Right renal pelvis (tissue), 4 donors: Measurements from ENCODE around the gene PAX8. TPM values are rescaled to one million over a fixed set of nuclear protein-coding genes. Genes with fewer than 3 reads are reported as not detected.
A peak's percentile ranks its signal among the peaks of the same experiment; 100 is the strongest.

Source experiments
- DNase-seq, 4 donors: peaks; one replicate each; pipeline ENCODE4 v3.0.0-alpha.2; 2013; ENCODE audit warnings: low read depth in 4 of 4, low spot score in 3 of 4, missing footprints in 1 of 4
- polyA plus RNA-seq, 4 donors: library from polyadenylated mRNA; unstranded; fragments of 120-200 nt; gene quantifications; one replicate each; pipeline ENCODE4 v1.2.1, GENCODE V29; 2013; ENCODE audit not compliant: insufficient read length in 4 of 4

The PAX8 gene
- polyA plus RNA-seq, 4 donors, result 264 to 345 (median 281) TPM

DNA sequence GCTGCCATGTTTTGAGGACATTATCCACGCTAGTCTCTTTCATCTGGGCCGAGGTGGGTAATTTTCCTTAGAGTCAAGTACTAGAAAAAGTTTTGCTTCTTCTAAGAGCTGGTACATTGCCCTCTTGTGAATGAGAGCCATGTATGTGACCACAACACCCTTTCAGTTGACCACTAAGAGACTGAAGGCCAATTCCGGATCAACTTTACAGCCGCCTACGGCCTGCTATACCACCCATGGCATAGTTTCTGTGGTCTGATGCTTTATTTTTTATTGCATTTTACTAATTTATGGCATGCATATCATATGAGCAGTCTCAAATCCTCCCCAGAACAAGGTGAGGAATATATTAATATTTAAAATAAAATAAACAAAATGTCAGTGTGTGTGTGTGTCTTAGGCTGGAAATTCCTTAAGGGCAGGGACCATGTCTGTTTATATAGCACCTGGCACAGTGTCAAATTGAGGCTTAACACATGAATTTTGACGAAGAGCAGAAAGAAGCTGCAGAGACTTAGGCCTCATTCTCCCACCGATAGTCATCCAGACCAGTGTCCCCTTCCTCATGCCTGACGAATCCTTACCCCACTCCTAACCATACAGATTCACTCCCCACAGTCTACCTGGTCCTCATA lies 69.6 kb downstream of the PAX8 start:
- no peak for DNase-seq

DNA sequence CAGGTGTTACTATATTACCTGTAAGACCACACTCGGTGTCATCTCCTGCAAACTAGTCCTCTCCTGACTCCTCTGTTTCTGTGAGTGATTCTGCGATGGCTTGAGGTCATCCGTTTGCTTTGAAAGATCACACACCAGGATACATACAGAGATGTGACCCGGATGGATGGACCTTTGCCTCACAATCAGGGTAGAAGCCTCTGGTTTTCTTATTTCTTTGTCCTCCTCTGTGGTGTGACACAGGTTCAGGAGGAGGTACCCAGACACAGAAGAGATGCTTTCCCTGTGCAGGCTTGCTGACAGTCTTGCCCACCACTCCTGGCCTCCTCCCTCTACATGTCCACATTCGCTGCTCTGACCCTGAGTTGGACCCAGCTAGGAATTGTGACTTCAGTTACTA lies 70.3 kb downstream of the PAX8 start:
- no peak for DNase-seq

DNA sequence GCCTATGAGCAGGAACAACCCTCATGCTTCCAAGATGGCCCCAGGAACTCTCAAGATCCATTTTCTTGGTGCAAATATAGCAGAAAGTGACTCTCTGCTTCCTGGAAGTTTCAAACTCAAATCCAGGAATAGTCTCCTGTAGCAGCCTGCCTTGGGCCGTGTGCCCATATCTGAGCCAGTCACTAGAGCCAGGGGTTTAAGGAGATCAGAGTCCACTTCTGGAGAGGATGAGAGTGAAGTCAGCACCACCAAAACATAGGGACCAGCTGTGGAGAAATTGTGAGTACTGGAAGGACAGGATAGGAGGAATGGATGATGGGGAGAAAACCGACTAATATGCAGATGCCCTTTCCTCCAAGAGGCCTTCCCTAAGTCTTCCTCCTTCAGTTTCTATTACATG lies 71.7 kb downstream of the PAX8 start:
- no peak for DNase-seq

DNA sequence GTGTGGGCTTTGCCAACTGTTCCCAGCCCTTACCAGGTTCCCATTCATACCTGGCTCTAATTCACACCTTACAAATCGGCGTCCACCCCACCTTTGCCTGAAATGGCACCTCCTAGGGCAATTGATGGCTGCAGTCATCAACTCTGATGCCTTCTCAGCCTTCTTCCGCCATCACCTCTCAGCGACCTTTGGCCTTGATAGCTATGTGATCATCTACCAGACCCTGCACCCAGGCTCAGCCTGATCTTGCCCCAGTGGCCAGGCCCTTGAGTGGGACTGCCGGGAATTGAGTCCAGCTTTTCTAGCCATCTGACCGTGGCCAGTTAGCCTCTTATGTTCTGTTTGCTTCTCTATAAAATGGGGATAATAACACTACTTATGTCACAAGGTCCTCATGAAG lies 72.5 kb downstream of the PAX8 start:
- no peak for DNase-seq

DNA sequence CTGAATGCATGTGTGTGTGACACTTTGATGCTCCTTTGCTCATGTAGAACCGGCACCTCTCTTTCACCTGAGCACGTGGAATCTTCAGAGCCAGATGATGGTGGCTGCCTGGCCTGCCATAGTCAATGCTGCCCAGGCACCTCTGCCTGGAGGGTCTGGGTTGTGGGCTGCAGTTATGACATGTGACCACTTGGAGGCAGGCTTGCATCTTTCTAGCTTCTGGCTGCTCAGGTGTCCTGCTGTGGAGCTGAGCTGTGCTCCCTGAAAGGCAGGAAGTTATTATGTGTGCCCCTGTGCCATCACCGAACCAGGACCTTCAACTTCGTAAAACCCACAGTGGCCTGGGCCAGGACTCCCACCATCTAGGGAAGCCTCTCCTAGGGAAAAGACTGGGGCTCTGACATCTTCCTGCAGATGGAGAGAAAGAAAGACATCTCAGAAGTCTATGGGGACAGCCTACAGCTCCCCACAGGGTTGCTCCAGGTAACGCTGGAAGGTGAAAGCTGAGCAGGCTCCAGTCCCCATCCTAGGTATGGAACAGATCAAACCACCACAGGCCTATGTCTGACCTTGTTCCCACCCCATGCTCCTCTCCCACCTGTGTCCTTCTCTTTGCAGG lies 74.7 kb downstream of the PAX8 start:
- peak in 2 of 4 donors; percentile 65 to 68 for DNase-seq

DNA sequence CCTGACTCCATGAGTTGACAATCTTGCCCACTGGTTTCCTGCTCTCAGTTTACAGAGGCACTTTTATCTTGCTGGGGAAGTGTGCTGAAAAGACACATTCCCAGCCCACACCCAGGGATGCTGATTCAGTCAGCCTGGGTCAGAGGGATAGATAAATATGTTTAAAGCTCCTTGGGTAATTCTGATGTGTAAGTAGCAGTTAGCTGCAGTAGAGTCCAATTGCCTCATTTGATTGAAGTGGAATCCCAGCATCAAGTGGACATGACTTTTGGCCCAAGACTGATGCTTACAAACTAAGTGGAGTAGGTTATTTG lies 75.5 kb downstream of the PAX8 start:
- DNase-seq, result no peak

DNA sequence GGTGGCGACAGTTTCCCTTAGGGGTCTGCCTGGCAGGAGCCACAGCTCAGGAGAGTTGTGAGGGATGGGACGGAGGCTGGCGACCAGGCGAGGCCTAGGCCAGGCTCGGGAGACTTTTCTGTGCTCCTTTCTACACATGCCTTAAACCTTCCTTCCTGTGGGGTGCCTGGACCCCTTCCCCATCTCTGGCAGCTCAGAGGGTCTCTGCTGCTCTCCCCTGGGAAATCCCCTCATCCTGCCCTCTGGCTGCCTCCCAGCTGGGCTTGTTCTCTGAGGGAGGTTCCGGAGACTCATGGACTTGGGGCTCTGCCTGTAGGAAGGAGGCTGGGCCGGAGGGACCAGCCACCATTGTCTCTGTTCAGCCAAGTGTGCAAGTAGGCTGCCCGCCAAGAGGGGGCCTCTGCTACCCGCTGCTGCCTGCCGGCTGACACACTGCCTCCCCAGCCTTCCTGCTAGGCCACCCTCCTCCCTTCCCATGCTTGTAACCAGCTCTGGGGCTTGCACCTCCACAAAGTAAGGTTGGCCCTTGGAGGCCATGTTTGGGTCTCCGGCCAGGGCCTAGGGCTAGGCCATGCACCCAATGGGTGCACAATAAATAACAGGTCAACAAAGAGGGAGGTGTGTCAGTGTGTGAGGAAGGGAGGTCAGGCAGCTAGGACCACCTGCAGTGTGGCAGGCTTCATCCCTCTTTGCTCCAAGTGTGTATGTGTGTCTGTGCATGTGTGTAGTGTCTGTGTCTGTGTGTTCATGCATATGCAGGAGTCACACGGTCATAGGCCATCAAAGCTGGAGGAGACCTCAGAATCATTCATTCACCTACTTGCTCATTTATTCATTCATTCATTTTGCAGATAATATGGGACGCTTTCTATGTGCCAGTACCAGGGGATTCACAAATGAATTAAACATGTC lies 76.2 kb downstream of the PAX8 start:
- no peak for DNase-seq

DNA sequence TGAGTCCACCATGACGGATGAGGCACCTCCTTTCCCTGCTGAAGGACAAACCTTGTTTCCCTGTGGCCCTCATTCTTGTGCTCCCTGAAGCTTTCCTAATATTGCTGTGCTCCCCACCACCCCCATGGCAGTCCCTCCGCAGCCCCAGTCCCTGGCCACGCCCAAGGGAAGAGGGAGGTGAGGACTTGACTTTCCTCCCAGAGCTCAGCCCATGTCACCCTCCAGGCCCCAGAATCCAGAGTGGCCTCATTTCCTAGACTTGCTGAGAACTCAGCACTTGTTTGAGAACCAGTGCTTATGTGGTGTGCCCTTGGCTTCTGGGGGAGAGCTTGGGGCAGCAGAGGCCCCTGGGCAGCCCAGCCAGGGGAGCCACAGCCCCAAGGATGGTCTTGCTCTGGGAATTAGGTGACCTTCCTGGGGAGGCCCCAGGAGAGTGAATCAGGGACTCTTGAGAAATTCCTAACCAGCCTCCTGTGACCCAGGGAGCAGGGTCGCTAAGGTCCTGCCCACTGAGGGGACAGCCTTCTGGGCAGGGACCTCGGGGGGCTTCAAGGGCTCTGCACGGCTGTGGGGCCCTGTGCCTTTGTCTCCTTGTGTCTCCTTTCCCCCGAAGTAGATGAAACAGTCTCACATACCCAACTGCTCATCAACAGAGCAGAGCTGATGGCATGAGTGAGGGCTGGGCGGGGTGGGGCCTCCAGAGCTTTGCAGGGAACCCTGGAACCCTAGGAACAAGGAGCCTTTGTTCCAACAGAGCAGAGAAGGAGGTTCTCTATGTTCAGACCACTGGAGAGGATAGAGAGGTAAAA lies 77.0 kb downstream of the PAX8 start:
- DNase-seq, result no peak

DNA sequence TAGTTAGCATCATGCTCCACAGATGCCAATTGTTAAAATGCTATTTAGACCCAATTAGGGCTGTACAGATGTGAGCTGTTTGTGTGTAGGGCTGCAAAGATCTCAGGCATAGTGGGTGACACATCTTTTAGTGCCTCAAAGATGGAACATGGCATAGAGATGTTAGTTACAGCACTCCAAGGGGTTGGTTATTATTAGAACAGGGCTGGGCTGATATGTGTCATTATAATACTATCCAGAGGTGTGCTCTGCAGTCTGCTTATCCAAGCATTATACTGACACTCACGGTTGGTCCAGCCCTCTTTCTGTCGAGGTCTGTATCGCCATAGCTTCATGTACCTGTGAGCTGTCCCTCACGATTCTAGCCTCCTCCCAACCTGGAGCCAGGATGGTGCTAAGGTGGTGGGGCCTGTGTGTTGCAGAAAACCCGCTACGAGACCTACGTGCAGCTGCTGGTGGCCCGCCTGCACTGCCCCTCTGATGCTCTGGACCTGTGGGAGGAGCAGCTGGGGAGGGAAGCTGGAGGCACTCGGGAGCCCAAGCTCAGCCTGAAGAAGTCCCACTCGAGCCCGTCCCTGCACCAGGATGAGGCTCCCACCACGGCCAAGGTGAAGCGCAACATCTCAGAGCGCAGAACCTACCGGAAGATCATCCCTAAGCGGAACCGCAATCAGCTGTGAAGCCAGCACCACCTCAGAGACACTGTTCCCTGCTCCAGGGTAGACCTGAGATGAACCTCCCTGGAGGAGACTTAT lies 77.8 kb downstream of the PAX8 start:
- no peak for DNase-seq

DNA sequence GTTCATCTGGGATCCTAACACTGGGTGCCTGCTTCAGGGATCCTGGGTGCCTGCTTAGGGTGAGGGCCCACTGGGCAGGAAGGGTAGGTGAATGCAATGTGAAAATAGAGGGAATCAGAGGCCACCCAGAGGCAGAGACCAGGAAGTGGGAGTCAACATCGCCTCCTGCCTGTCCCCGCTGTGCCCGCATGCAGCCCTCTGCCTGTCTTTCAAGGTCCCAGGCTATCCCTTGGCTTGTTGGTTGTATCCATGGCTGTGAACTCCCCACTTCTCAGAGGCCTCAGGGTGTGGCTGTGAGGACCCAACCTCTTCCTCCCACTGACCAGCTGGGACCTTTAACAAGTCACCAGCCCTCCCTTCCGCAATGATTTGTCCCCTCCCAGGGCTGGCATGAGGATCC lies 78.5 kb downstream of the PAX8 start:
- no peak for DNase-seq

DNA sequence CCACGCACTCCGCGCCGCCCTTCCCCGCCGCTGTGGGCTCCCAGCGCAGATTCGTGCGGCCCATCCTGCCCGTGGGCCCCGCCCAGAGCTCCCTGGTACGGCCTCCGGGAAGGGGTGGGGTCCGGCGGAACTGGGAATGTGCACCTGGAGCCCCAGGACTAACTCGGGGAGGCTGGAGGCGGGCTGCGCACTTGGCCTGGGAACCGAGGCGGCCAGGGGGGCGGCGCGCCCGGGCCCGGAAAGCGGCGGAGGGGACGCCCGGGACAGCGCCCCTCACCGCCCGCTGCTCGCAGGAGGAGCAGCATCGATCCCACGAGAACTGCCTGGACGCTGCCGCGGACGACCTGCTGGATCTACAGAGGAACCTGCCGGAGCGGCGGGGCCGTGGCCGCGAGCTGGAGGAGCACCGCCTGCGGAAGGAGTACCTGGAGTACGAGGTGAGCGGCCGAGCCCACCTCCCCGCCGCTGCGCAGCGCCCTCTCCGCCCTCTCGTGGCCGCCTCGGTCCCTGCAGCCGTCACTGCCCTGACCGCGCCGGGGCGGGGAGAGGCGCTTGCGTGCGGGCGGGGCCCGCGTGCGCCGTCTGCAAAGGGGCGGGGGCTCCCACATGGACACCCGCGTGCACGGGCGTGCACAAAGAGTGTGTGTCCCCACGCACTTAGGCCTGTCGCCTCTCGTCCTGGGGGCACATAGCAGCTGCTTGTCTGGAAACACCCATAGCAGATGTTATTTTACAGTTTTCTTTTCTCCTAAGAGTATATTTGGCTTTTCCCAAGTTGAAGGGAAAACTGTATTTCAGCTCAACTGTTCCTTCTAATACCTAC lies 79.7 kb downstream of the PAX8 start:
- DNase-seq, result peak in 2 of 4 donors; percentile 71 to 77

DNA sequence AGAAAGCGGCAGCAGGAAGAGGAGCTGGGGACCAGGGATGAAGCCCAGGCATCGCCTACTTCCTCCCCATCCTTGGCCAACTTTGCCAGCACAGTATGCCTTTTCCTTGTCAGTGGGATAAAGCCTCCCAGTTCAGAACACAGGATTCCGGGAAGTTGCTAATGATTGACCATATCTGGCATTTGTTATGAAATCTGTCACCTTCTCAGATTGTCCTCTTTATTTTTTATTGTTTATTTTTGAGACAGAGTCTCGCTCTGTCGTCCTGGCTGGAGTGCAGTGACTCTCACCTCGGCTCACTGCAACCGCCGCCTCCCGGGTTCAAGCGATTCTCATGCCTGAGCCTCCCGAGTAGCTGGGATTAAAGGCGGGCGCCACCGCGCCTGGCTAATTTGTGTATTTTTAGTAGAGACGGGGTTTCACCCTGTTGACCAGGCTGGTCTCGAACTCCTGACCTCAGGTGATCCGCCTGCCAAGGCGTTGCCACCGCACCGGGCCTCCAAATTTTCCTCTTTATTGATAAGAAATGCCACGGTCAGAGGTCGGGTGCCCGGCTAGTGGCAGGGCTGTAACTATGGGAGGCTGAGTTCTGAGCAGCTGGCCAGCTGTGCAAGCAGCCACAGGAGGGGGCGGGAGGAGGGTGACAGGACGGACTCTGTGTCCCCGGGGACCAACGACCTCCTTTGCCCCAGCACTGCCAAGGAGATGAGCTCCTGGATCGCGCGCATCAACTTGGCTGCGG lies 80.5 kb downstream of the PAX8 start:
- no peak for DNase-seq

DNA sequence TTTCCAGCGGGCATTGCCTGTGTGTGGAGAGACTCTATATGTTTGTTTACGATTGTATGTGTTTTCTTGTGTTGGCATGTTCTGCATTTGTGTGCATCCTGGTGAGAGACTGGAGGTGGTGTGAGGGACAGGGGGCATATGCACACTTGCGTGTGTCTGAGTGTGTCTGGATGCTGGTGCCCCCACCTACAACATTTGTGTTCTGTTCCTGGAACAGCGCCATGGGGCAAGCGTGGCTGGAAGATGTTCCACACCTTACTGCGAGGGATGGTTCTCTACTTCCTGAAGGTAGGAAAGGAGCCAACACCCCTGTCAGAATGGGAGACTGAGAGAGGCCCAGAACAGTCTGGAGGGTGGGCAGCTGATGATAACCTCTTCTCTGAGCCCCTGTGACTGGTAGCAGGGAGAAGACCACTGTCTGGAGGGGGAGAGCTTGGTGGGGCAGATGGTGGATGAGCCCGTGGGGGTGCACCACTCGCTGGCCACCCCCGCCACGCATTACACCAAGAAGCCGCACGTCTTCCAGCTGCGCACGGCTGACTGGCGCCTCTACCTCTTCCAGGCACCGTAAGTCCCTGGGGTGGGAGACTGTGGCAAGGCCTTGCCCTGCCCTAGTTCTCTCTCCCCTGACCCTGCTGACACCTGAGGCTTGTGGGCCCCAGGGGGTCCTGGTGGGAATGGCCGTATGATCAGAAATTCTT lies 81.2 kb downstream of the PAX8 start:
- DNase-seq, result no peak

DNA sequence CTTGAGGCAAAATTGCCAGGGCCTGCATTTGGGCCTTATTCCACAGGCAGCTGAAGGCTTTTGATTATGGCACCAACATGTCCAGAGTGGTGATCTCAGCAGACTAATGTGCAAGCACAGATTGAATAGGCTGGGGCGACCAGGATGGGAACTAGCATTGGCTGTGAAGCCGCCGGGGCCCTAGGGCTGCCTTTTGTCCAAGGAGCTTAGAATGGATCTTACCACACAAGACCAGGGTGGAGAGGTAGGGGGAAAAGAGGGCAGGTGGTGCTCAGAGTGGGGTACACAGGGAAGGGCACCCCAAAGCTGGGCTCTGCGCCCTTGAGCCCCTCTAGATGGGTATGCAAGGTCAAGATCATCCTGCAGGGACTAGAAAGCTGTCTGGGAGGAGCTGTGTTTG lies 81.9 kb downstream of the PAX8 start:
- no peak for DNase-seq

DNA sequence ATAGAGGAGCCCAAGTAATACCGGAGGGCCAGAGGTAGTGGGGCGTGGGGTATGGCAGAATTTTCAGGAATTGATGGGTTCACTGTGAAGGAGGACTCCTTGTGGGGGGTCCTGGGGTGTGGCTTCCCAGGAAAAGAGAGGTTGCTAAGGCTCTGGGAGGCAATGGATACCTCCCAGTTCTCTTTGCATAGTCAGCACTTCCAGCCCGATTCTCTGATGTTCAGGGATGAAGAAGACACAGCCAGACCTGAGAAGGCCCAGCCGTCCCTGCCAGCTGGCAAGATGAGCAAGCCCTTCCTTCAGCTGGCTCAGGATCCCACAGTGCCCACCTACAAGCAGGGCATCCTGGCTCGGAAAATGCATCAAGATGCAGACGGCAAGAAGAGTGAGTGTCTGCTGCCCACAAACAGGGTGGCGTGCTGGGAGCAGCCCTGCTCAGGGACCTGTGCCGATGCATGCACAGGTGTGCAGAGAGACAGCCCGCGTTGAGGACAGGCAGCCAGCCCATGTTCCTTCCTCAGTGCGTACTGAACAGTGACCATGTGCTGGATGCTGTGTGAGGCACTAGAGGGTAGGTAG lies 82.7 kb downstream of the PAX8 start:
- no peak for DNase-seq

DNA sequence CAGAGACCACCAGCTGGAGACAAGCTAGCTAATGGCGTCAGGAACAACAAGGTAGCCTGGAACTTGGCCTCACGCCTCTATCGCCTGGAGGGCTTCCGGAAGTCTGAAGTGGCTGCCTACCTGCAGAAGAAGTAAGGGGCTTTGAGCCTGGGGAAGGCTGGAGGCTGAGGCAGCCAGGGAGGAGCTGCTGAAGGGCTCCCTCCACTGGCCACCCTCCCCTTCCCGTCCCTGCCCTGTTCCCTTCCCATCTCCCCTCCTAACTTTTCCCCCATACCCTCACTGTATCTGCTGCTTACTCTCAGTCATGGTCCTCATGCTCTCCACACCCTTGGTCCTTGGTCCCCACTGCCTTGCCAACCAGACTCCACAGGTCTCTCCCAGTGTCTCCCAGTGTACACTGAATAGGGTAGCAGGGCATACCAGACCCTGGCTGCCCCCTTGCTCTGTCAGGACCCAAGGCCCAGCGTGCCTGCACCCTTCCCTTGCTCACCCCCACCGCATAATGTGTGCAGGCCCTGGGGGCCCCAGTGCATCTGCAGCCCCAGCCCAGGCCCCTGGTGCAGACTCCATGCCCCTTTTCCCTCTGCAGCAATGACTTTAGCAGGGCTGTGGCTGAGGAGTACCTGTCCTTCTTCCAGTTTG lies 86.1 kb downstream of the PAX8 start:
- no peak for DNase-seq

DNA sequence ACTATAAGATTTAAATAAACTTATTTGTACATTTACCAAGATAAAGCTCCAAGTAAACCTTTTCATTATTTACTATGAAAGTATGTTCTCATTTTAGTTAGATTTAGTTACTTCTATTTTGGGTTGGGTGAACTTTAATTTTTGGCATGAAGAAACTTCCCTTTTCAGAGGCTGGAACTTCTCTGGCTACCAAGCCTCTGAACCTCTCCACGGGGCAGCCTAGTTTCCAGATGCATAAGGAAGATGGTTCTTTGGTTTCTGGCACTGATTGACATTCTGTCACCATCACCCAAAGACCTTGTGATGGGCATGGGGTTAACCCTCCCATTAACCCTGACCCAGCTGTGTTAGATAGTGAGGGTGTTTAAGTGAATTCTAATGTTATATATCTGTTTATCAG lies 87.8 kb downstream of the PAX8 start:
- no peak for DNase-seq
